ENCODE results near the gene RAPH1.

RAPH1 gene

DNA sequence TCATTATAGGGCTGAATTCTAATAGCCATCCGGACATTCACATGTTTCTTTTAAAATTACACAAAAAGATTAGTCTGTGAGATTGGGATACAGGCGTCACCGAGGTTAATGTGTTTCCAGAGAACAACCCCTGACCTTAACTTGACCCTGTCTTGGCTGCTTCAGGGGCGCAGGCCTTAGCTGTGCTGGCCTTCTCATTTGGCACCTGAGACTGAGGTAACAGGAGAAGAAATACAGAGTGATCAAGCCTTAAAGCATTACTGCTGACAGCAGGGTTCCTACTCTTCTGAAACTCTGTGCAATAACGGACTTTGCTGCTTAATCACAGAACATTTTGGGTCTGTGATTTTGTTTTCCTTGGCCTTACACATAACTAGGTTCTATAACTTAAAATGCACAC is 92.6 kb downstream of the RAPH1 start:
- H3K4me3 ChIP-seq (ENCODE audit: control insufficient read depth, low read depth, low read length): no peak overlapping the region
- no peak for DNase-seq (ENCODE audit: low read depth)
- TF ChIP-seq, protein P1, sequence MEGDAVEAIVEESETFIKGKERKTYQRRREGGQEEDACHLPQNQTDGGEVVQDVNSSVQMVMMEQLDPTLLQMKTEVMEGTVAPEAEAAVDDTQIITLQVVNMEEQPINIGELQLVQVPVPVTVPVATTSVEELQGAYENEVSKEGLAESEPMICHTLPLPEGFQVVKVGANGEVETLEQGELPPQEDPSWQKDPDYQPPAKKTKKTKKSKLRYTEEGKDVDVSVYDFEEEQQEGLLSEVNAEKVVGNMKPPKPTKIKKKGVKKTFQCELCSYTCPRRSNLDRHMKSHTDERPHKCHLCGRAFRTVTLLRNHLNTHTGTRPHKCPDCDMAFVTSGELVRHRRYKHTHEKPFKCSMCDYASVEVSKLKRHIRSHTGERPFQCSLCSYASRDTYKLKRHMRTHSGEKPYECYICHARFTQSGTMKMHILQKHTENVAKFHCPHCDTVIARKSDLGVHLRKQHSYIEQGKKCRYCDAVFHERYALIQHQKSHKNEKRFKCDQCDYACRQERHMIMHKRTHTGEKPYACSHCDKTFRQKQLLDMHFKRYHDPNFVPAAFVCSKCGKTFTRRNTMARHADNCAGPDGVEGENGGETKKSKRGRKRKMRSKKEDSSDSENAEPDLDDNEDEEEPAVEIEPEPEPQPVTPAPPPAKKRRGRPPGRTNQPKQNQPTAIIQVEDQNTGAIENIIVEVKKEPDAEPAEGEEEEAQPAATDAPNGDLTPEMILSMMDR (conservative IDR thresholded peaks at IDR 0.05; ENCODE audit: control insufficient read depth, insufficient read depth, low read depth, low read length): no peak

DNA sequence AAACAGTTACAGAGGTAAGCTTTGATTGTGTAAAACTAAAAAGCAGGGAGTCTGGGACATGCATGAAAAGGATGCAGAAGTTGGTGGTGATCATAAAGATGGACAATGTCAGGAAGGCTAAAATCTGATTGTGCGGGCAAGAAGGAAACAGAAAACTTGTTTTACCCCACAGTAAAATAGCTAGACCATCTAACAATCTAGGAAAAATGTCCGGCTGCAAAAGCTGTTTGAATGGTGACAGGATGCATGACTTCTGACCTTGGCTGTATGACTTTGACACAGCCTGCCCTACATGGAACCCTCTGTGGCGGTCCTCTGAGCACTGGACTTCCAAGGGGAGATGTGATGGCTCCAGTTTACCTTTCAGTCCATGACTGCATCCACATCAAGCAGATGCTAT is 93.6 kb downstream of the RAPH1 start:
- TF ChIP-seq, protein P1 (conservative IDR thresholded peaks at IDR 0.05; ENCODE audit: control insufficient read depth, insufficient read depth, low read depth, low read length): no peak
- no peak for DNase-seq (ENCODE audit: low read depth)
- no peak overlapping the region for H3K4me3 ChIP-seq (ENCODE audit: control insufficient read depth, low read depth, low read length)

DNA sequence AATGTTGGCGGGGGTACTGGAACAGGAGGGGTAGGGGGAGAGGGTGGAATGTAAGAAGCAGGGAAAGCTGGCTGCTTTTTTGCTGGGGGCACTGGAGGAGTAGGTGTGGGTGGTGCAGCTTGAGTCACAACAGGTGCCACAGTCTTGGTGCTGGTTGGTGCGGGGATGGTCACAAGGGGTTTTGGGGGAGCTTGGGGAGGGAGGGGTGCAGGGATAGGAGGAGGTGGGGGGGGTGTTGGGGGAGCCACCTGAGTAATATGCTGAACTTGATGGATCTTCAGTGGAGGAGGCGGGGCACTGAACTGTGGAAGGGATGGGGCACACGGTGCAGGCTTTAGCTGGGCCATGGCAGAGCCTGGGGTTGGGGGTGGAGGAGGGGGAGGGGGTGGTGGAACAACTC is 94.4 kb downstream of the RAPH1 start:
- H3K4me3 ChIP-seq (ENCODE audit: control insufficient read depth, low read depth, low read length): no peak overlapping the region

DNA sequence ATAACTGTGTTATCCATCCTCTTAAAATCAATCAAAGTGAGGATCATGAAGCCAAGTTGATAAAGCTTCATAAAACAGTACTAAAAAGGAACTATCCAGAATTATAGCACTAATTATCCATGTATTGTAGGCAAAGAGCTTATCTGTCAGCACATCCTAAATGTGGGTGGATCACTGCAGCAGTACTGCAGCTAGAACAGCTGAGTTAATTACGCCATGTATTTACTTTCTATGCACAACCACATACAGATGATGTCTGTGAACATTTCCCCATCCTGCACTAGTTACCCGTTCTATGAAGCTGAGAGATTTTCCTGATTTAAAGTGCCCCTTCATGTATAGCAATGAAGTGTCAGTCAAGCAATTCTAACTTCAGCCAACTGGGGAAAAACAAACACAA is 96.6 kb downstream of the RAPH1 start:
- TF ChIP-seq, protein P1 (conservative IDR thresholded peaks at IDR 0.05; ENCODE audit: control insufficient read depth, insufficient read depth, low read depth, low read length): no peak
- DNase-seq (ENCODE audit: low read depth): no peak
- no peak overlapping the region for H3K4me3 ChIP-seq (ENCODE audit: control insufficient read depth, low read depth, low read length)

More for the DNA sequence above, 94.4 kb downstream of the RAPH1 start:
- TF ChIP-seq, protein P1 (conservative IDR thresholded peaks at IDR 0.05; ENCODE audit: control insufficient read depth, insufficient read depth, low read depth, low read length): no peak
- DNase-seq (ENCODE audit: low read depth): no peak

DNA sequence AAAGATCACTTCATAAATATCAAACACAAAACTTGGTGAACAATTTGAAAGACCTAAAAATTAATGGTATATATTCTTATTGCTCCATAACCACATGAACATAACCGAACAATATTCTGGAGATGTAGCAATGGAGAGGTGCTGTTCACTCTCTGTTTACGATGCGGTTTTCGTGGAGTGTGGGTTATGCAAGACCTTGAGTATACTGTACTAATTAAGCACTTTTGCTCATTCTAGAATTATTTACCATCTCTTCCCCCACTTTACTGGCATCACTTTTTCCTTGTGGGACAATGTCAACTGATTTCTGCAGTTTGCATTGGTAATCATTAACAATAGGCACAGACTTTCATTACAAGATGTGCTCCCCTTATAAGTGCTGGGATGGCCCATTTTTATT is 97.6 kb downstream of the RAPH1 start:
- no peak overlapping the region for H3K4me3 ChIP-seq (ENCODE audit: control insufficient read depth, low read depth, low read length)
- DNase-seq (ENCODE audit: low read depth): peak; percentile 35
- TF ChIP-seq, protein P1 (conservative IDR thresholded peaks at IDR 0.05; ENCODE audit: control insufficient read depth, insufficient read depth, low read depth, low read length): no peak

DNA sequence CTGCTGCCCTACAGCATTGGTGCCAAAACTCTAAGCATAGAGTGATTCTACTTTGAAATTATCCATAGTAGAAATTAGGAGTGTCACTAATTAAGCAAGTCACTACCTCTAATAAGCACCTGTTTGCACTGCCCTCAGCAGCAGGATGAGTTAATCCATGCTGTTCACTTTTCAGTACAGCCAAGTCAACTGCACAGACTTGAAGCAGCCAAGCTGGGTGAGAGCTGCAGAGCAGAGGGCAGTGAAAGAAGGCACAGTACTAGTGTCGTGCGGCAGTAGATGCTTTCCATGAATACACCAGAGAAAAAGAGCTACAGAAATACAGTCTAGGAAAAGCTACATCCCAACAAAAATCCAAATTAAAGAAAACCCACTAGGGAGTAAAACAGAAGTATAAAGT is 98.6 kb downstream of the RAPH1 start:
- DNase-seq (ENCODE audit: low read depth): no peak
- TF ChIP-seq, protein P1 (conservative IDR thresholded peaks at IDR 0.05; ENCODE audit: control insufficient read depth, insufficient read depth, low read depth, low read length): no peak
- H3K4me3 ChIP-seq (ENCODE audit: control insufficient read depth, low read depth, low read length): no peak overlapping the region

DNA sequence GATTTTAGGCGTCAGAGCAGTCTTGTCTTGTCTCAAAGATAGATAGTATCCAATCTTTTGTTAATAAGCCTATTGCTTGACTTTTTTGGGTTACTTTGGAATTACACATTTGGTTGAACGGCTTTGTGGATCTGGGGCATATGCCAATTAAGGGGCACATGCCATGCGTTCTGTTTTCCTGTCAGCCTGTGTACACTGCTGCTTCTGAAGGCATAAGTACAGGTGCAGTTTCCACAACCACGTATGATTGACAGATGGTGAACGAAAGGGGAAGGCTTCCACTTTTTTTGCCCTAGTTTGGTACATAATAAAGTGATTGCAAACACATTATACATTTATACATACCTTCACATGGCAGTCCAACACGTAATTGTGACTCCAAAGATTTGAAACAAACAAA is 102.3 kb downstream of the RAPH1 start:
- TF ChIP-seq, protein P1 (conservative IDR thresholded peaks at IDR 0.05; ENCODE audit: control insufficient read depth, insufficient read depth, low read depth, low read length): no peak
- no peak overlapping the region for H3K4me3 ChIP-seq (ENCODE audit: control insufficient read depth, low read depth, low read length)
- no peak for DNase-seq (ENCODE audit: low read depth)
